ENCODE results near the gene UBE2J2. TPM values are rescaled to one million over a fixed set of nuclear protein-coding genes. Genes with fewer than 3 reads are reported as not detected.

UBE2J2 gene
- polyA plus RNA-seq, 2 of the 4 experiments (the other 2 are of a cell fraction), result 21.2 to 36.2 TPM

- TF ChIP-seq, protein P1, sequence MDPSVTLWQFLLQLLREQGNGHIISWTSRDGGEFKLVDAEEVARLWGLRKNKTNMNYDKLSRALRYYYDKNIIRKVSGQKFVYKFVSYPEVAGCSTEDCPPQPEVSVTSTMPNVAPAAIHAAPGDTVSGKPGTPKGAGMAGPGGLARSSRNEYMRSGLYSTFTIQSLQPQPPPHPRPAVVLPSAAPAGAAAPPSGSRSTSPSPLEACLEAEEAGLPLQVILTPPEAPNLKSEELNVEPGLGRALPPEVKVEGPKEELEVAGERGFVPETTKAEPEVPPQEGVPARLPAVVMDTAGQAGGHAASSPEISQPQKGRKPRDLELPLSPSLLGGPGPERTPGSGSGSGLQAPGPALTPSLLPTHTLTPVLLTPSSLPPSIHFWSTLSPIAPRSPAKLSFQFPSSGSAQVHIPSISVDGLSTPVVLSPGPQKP (IDR thresholded peaks at IDR 0.05; ENCODE audit: low read depth, low read length), result no peak
- no peak for TF ChIP-seq RNF2 (IDR thresholded peaks at IDR 0.05; ENCODE audit: borderline replicate concordance, low read depth)
These were observed 12.9 kb upstream of the UBE2J2 start (continued) for GRCh38 chr1:1286313-1287261.

DNA sequence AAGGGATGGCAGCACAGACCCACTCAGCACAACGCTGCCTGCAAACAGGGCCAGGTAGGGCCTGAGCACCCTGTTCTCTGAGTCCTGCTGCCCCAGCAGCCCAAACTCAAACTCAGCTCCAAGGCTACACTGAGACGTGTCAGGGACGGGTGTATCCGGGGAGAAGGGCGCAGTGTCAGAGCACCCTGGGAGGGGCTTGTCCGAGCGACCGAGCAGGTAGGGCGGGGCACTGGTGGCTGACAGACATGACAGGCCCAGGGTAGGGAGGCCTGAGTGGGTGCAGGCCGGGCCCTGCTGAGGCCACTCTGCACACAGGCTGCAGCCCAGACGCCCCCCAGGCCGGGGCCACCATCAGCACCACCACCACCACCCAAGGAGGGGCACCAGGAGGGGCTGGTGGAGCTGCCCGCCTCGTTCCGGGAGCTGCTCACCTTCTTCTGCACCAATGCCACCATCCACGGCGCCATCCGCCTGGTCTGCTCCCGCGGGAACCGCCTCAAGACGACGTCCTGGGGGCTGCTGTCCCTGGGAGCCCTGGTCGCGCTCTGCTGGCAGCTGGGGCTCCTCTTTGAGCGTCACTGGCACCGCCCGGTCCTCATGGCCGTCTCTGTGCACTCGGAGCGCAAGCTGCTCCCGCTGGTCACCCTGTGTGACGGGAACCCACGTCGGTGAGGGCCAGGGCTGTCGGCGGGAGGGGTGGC is 12.1 kb upstream of the UBE2J2 start:
- TF ChIP-seq JUNB (IDR thresholded peaks at IDR 0.05), result no peak
- no peak for TF ChIP-seq NFE2L2 (conservative IDR thresholded peaks at IDR 0.05; ENCODE audit: low read length)
- TF ChIP-seq FOSL2 (IDR thresholded peaks at IDR 0.05), result no peak
- TF ChIP-seq FOSL2 (CRISPR knock-in tag; IDR thresholded peaks at IDR 0.05), result no peak
- no peak for TF ChIP-seq EHMT2 (IDR thresholded peaks at IDR 0.05; ENCODE audit: low read depth)
- TF ChIP-seq, protein P2, sequence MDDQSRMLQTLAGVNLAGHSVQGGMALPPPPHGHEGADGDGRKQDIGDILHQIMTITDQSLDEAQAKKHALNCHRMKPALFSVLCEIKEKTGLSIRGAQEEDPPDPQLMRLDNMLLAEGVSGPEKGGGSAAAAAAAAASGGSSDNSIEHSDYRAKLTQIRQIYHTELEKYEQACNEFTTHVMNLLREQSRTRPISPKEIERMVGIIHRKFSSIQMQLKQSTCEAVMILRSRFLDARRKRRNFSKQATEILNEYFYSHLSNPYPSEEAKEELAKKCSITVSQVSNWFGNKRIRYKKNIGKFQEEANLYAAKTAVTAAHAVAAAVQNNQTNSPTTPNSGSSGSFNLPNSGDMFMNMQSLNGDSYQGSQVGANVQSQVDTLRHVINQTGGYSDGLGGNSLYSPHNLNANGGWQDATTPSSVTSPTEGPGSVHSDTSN (IDR thresholded peaks at IDR 0.05), result peak; percentile 25; the same call in 1 of the 2 replicates
- no peak overlapping the region for H3K27ac ChIP-seq
- H3K4me2 ChIP-seq, result no peak overlapping the region
- DNase-seq (ENCODE audit: low read depth in 1 of 2, low spot score in 1 of 2) (no peak), FAIRE-seq (no peak), ATAC-seq (peak; percentile 11 to 15; a peak in 3 of 6 replicates)
- ChIA-PET POLR2A (interaction anchor here (0.5 kb wide), 1 partner anchor 85 kb away, joined by 4 read pairs; no protein-coding TSS in a partner anchor), CTCF (interaction anchor here (1.2 kb wide), 1 partner anchor 301 kb away, joined by 3 read pairs; no protein-coding TSS in a partner anchor)
- no peaks in the 10 kb centered on the region for H3K9me3 ChIP-seq
- 77% methylated on average over 15 of the region's 37 CpGs for WGBS (ENCODE audit: missing lambda C conversion rate)
- peaks cover 8% of the 10 kb centered on the region; the same call in 2 of the 3 replicates for H3K4me1 ChIP-seq
- H3K4me3 ChIP-seq, result no peak overlapping the region

DNA sequence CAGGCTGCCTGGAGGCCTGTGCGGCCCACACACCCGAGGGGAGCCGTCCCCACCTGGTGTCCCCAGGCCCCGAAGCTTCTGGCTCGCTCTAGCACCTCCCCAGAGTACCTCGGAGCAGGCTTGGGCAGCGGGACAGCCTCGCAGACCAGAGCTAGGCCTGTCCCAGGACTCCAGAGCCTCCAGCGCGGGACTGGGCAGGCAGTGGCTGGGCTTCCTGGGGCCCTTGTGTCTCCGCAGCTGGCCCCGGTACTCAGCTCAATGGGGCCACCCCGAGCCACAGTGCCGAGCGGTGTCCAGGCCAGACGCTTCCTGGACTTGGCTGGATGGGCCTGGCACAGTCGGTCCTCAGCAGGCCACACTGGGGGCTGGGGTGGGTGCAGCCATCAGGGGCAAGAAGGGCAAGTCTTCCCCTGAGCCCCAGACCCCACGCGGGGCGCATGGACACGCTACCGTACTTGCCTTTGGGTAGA is 11.5 kb upstream of the UBE2J2 start:
- DNase-seq (ENCODE audit: low read depth in 1 of 2, low spot score in 1 of 2) (no peak), ATAC-seq (peak; percentile 7 to 30; a peak in 3 of 6 replicates), FAIRE-seq (no peak)
- no peak overlapping the region for H3K4me3 ChIP-seq
- POLR2A ChIA-PET, result interaction anchor here (0.5 kb wide), 1 partner anchor 85 kb away, joined by 4 read pairs; no protein-coding TSS in a partner anchor
- CTCF ChIA-PET, result interaction anchor here (3.3 kb wide), 1 partner anchor 163 kb away, joined by 15 read pairs; no protein-coding TSS in a partner anchor
- no peaks in the 10 kb centered on the region for H3K9me3 ChIP-seq
- TF ChIP-seq HOXB13 (CRISPR knock-in tag; IDR thresholded peaks at IDR 0.05; ENCODE audit: low read depth) (no peak), POLR2AphosphoS2 (conservative IDR thresholded peaks at IDR 0.05; ENCODE audit: low read length) (no peak), RARB (CRISPR knock-in tag; IDR thresholded peaks at IDR 0.05) (no peak), HEYL (CRISPR knock-in tag; IDR thresholded peaks at IDR 0.05) (no peak), HMGXB4 (CRISPR knock-in tag; IDR thresholded peaks at IDR 0.05; ENCODE audit: borderline replicate concordance) (no peak), RNF2 (IDR thresholded peaks at IDR 0.05; ENCODE audit: borderline replicate concordance, low read depth) (no peak), HOXB5 (CRISPR knock-in tag; IDR thresholded peaks at IDR 0.05) (no peak), ZC3H11A (IDR thresholded peaks at IDR 0.05) (no peak), KDM5A (IDR thresholded peaks at IDR 0.05) (no peak), HDAC2 (IDR thresholded peaks at IDR 0.05) (no peak), ZFP36 (IDR thresholded peaks at IDR 0.05; ENCODE audit: borderline replicate concordance, partially characterized antibody) (no peak), JUNB (IDR thresholded peaks at IDR 0.05) (no peak), RCOR1 (IDR thresholded peaks at IDR 0.05; ENCODE audit: low read depth, low read length) (no peak), CHD2 (IDR thresholded peaks at IDR 0.05; ENCODE audit: low read length, partially characterized antibody) (no peak), SMC3 (IDR thresholded peaks at IDR 0.05) (no peak), ATOH8 (CRISPR knock-in tag; IDR thresholded peaks at IDR 0.05; ENCODE audit: low read depth) (no peak)
- 85% methylated on average over 5 of the region's 22 CpGs for WGBS (ENCODE audit: missing lambda C conversion rate)
- H3K4me2 ChIP-seq, result no peak overlapping the region
- peaks cover 8% of the 10 kb centered on the region; the same call in 2 of the 3 replicates for H3K4me1 ChIP-seq
- H3K27ac ChIP-seq, result no peak overlapping the region
